Sciatic nerve (tissue), 2 donors: ENCODE data around the gene DKKL1. TPM values are rescaled to one million over a fixed set of nuclear protein-coding genes. Genes with fewer than 3 reads are reported as not detected.
A peak's percentile ranks its signal among the peaks of the same experiment; 100 is the strongest.
"Not testable (repeated sequence)": the region's sequence is repeated elsewhere in the genome, so short reads cannot be mapped to it uniquely, and the experiment has no call there.

Experiments
- ATAC-seq: fragments of 200-7000 bp; cut with Tn5 transposase; one replicate; pipeline ENCODE4 v1.9.1; 2020; ENCODE audit warnings: mild to moderate bottlenecking, moderate library complexity
- DNase-seq: peaks from one replicate; pipeline ENCODE4 v3.0.0-alpha.2; 2020; ENCODE audit warnings: low spot score
- intact Hi-C: fragments of 100-400 bp; cut with DNase I; formaldehyde crosslinking; loops from one replicate; pipeline ENCODE4 v1.14.2; 2022
- total RNA-seq: library from RNA; stranded (reverse); fragmentation: NEBNext Ultra II Directional; extraction: Animal tissue kit (Norgen Biotek cat#: 25700); gene quantifications from one replicate; pipeline ENCODE4 v1.2.1, GENCODE V29; 2021
- donor health status: DM: no; HTN: no; CAD: no.
- donor health status: DM: no; HTN: no; CAD: no.

DKKL1 gene
- total RNA-seq, 1 donor from 2014 or later, result 0.89 TPM

DNA sequence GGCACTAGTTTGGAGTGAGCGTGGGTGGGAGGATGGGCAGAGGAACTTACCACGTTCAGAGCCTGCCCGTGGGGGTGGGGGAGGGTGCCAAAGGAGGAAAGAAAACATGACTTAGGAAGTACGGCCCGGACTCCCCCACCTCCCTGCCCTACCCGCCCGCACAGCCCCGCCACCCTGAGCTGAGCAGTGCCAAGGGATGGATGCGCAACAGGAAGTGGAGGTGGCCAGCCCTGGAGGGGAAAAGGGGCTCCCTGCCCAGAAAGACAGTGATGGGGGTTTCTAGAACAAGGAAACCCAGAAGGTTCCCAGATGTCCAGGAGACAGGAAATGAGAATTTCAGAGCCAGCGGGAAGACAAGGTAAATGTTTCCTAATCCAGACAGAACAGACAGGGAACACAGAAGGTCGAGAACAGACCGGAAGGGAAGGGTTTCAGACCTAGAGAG, 7.7 kb upstream of the DKKL1 start:
- DNase-seq (no peak), ATAC-seq (peak; percentile 14)
- intact Hi-C loops, result no loop called here

DNA sequence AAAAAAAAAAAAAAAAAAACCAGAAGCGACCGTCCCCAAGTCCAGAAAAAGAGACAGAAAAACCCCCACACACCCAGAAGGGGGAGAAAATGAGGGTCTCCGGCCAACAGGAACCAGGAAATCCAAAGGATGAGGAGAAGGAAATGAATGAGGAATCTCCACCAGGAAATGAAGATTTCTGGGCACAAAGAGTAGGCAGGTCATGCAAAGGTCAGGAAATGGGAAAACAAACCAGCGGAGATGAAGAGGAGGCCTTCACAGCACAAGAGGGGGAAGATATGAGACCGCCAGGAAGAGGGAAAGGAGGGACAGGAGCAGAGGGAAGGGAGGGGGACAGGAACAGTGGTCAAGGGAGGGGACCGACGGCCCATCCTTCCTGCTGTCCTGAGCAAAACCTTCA, 7.3 kb upstream of the DKKL1 start:
- intact Hi-C loops, result no loop called here
- DNase-seq (no peak), ATAC-seq (no peak)

DNA sequence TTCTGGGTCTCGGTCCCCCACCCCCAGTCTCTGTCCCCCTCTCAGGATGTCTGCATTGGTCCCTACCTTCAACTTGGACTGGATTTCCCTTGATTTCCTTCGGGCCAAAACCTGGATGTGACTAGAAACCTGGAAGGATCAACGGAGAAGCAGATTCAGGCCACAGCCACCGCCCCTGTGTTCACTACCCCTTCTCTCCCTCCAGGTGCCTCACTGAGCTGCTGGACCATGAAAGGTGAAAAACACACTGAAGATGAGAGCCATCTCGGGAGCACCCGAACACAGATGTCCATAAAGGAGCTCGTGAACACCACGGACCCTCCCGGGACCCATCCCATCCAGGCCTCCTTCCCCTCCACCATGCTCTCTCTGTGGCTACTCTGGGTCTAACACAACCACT, 6.5 kb upstream of the DKKL1 start:
- DNase-seq (no peak), ATAC-seq (no peak)
- intact Hi-C loops, result no loop called here

DNA sequence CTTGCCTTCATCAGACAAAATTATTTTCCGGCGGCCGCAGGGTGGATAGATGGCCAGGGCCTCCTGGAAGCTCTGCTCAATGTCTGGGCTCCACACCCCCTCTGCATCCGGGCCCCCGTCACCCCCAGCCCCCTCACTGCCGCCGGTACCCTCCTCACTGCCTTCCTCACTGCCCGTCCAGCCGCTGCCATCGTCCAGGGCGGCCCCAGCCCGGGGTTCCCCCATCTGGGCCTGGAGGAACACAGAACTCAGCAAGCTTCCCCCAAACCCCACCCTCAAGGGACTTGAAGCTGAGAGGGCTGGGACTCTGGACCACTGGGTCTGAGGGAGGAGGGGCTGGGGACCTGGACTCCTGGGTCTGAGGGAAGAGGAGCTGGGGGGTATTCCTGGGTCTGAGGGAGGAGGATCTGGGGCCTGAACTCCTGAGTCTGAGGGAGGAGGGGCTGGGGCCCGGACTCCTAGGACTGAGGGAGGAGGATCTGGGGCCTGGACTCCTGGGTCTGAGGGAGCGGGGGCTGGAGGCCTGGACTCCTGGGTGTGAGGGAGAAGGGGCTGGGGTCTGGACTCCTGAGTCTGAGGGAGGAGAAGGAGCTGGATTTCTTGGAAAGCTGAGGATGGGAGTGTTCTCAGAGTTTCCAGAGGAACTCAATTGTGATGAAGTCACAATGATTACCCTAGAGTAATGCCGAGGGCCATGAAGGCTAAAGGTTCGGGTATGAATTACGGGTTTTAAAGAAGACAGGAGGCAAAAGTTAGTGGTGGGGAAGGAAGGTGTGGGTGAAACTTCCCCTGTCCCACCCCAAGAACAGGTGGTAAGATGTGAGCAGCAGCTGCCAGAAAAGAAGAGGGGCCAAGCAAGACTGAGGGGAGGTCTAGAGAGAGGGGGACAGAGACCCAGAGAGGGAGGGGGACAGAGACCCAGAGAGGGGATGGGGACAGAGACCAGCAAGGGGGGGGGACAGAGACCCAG, 3.5 kb upstream of the DKKL1 start:
- DNase-seq, result no peak
- no peak for ATAC-seq
- intact Hi-C loops, result no loop called here

DNA sequence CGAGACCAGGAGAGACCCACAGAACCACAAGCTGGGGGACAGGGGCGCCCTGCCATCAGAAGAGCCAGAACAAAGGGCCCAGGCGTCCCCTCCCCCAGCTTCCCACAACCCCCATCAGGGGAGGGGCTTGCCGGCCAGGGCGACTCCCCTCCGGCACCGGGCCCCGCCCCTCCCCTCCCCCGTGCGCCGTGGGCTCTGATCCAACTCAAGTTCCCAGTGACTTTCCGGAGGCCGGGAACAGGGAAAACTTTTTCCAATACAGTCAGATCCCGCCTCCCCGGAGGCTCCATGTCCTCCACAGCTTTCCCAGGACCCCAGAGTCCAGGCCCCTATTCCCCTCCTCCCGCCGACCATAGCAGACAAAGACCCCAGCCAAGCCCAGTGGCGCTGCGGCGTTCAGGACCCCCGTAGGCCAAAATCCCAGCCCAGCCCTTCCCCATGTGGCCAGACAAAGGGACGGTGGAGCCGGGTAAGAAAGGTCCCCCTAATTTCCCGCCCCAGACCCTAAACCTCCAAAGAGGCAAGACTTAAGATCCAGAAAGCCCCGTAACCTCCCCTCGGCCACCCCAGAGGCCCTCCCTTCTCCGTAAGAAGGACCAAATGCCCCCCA, 2.1 kb upstream of the DKKL1 start:
- intact Hi-C loops, result no loop called here
- ATAC-seq (peak; percentile 66), DNase-seq (peak; percentile 91)

DNA sequence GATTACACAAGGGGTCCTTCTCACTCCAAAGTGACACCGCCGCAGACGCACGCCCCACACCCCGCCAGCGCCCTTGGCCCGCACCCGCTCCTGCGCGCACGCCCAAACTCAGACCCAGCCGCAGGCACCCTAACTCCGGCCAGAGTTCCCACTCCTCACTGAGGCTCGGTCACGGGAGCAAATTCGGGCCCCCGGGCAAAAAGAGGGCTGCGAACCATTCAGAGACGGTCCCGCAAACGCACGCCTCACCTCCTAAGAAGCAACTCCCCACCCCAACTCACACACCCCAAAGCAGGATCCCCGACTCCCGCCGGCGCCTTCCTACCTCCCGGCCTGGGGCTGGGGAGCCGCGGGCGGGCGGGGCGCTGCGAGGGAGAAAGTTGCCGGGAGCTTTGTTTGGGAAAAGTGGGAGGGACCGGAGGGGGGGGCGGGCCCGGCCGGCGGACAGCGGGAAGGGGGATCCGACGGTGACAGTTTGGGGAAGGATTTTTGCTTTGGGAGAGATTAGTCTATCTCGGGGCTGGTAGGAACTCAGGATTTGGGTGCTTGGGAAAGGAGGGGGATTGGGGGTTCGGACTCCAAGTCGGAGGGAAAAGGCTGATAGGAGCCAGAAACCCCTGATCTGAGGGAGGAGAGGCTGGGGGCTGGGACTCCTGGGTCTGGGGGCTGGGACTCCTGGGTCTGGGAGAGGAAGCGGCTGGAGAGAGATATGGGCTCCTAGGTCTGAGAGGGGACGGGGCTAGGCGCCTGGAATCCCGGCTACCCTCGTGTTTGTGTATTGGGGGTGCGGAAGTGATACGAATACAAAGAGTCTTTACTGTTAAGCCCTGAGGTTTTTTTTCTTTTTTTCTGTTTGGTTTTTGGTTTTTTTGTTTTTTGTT, 1.4 kb upstream of the DKKL1 start, which contains the start of gene TEAD2:
TEAD2 (minus strand) TSS at position 369 of the 881 bp plus-strand sequence. CDS start 2,341 bp downstream, outside the sequence.
- ATAC-seq, result peak; percentile 72
- intact Hi-C loops, result no loop called here
- DNase-seq, result peak; percentile 90

DNA sequence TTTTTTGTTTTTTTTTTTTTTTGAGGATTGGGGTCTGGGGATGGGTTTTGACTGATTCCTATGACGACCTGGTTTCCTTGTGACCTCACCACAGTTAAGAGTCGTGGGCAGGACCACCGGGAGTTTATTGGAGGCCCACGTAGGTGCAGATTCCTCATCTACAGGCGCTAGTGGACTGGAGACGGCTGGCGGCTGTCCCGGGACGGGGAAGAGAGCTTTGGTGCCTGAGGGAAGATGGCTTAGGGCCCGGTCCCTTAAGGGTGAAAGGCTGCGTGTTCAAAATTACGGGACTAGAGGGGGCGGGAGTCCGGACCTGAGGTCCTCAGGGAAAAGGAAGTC, 779 bp upstream of the DKKL1 start:
- DNase-seq (peak; percentile 70), ATAC-seq (peak; percentile 6)
- intact Hi-C loops, result no loop called here

DNA sequence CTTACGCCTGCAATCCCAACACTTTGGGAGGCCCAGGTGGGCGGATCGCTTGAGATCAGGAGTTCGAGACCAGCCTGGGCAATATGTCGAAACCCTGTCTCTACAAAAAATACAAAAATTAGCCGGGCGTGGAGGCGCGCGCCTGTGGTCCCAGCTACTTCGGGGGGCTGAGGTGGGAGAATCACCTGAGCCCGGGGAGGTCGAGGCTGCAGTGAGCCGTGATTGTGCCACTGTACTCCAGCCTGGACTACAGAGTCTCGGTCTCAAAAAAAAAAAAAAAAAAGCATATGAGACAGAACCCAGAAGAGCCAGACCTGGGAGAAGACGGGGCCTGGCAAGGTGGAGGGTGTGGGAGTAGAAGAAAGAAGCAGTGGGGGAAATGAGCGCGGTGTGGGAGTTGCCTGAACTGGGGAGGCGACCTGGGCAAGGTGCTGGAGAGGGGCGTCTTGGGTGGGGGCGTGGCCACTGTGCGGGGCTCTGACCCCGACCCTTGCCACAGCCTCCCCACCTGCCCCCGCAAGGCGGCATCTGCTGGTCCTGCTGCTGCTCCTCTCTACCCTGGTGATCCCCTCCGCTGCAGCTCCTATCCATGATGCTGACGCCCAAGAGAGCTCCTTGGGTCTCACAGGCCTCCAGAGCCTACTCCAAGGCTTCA, 533 bp downstream of the DKKL1 start:
- intact Hi-C loops, result no loop called here
- DNase-seq (peak; percentile 63), ATAC-seq (no peak)

DNA sequence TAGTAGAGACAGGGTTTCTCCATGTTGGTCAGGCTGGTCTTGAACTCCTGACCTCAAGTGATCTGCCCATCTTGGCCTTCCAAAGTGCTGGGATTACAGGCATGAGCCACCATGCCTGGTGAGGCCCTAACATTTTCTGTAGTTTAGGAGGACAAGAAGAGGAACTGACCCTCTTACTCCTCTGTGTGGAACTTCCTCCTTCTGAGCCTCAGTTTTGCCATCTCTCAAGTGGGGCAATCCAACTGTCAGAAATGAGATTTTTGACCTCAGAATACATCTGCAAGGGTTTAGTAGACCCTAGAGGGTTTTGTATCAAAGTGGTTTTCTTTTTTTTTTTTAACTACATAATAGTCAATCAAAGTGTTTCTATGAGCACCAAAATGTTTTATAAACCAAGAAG, 2.4 kb downstream of the DKKL1 start:
- no peak for DNase-seq
- intact Hi-C loops, result no loop called here
- no peak for ATAC-seq

DNA sequence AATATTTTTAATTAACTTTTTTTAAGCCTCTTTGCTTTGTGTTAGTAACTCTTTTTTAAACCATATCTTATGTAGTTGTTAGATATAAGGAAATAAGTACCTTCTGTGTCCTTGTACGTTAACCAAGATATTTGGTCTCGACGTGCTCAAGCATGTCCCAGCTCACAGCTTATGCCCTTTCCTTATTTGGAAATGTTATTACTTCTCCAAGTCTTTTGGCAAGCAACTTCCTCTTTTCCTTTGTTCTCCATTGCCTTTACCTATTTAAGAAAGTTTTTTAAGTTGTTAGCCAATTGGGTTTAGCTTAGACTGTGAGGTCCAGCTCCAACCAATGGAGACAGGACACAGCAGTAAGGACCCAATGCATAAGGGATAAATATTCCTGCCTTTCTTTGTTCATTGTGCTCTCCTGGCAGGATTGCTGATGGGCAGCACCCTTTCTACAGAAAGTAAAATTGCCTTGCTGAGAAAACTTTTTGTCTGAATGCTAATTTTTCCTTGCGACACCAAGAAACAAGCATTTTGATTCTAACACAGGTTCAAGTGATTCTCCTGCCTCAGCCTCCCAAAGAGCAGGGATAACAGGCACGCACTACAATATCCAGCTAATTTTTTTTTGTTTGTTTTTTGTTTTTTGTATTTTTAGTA, 5.2 kb downstream of the DKKL1 start:
- DNase-seq, result no peak
- intact Hi-C loops, result no loop called here
- ATAC-seq, result no peak

DNA sequence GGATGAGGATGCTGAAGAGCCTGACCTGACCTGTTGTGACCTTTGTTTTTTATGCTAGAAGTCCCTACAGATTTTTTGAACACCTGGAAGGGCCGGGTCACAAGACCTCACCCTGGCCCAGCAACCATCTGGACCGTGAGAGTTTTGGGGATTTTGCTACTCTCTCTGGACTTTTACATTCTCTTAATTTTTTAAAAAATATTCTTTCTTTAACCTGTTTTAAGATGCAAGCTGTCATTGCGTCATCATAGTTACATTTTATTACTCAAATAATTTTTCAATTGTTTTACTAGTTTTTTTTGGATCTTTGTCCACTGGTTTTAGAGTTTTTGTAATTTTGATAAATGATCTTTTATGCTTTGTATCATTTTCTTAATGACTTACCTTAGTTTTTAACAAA, 7.5 kb downstream of the DKKL1 start:
- intact Hi-C loops, result no loop called here
- ATAC-seq (no peak), DNase-seq (no peak)

DNA sequence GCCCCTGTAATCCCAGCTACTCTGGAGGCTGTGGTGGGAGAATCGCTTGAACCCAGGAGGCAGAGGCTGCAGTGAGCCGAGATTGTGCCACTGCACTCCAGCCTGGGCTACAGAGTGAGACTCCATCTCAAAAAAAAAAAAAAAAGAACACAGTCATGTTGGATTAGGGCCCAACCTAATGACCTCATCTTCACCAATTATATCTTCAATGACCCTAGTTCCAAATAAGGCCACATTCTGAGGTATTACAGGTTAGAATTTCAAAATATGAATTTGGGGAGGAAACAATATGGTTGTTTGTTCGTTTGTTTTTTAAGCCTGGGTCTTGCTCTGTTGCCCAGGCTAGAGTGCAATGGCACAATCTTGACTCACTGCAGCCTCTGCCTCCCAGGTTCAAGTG, 9.5 kb downstream of the DKKL1 start:
- intact Hi-C loops, DNase-seq, ATAC-seq: not testable (repeated sequence)

DNA sequence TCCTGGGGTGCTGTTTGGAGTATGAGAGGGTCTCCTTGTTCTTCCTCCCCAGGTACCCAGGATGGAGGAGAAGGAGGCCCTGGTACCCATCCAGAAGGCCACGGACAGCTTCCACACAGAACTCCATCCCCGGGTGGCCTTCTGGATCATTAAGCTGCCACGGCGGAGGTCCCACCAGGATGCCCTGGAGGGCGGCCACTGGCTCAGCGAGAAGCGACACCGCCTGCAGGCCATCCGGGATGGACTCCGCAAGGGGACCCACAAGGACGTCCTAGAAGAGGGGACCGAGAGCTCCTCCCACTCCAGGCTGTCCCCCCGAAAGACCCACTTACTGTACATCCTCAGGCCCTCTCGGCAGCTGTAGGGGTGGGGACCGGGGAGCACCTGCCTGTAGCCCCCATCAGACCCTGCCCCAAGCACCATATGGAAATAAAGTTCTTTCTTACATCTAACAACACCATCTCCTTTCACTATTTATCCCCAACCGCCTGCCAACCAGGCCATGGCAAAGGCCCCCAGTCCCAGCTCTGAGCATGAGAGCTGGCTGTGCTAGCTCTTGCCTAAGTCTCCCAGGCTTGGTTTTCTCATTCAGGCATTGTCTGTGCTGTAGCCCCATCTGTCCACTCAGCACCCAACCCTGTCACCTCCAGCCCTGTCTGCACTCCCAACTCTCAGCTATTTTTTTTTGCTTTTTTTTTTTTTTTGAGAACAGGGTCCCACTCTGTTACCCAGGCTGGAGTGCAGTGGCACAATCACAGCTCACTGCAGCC, 11.2 kb downstream of the DKKL1 start:
- intact Hi-C loops, result no loop called here
- ATAC-seq (no peak), DNase-seq (no peak)

DNA sequence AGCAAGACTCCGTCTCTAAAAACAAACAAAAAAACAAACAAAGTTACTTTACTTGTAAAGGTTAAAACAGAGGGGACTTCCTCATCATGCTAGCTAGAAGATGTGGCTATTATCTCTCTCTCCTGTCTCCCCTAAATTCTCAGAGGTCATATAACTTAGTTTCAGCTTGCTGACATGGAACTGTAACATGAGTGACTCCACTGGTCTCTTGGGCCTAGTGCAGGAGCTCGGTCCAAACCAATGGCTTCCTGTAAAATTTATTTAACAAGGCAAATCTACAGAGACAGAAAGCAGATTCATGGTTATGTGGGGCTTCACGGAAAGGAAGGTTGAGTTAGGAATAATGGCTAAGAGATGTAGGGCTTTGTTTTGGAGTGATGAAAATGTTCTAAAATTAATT, 14.8 kb downstream of the DKKL1 start:
- DNase-seq, result no peak
- intact Hi-C loops, result no loop called here

DNA sequence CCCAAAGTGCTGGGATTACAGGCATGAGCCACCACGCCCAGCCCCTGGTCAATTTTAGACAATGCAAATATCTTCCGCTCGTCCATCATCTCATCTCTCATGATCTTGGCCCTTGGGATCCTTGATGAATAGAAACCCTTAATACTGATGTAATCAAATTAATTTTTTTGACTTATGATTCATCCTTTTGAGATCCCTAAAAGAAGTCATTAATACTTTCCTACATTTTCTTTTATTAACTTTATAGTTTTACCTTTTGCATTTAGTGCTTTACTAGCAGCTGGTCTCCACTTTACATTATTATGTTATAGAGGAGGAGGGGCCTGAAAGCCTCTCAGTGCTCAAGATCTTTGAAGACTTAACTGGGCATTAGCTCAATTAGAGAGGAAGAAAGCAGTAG, 16.7 kb downstream of the DKKL1 start:
- no peak for ATAC-seq
- DNase-seq, result no peak
- intact Hi-C loops, result no loop called here

More for the DNA sequence above, 14.8 kb downstream of the DKKL1 start:
- ATAC-seq, result no peak

DNA sequence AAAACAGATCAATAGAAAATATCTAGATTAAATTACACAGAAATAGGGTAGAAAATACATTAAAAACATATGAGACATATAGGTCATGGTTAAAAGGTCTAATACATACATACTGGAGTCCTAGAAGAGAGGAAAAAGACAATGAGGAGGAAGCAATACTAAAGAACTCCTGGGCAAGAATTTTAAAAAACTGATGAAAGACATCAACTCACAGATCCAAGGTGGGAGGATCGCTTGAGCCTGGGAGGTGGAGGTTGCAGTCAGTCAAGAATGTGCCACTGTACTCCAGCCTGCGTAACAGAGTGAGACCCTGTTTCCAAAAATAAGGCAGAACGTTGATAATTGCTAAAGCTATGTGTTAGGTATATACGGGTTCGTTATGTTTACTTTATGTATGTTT, 19.0 kb downstream of the DKKL1 start:
- intact Hi-C loops, result no loop called here
- ATAC-seq, result no peak
- DNase-seq, result no peak

DNA sequence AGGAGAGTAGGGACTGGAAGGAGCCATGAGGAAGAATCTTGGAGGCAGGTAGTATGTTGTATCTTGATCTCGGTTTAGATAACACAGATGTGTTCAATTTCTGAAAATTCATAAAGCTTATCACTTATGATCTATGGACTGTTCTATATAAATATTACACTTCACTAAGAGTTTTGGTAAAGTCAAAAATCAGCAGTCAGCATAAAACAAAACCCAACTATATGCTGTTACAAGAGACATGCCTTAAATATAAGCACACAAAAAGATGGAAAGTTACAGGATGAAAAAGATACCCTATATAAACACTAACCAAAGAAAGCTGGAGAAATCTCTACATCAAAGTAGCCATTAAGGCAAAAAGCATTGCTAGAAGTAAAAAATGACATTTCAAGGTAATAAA, 19.9 kb downstream of the DKKL1 start:
- intact Hi-C loops, result no loop called here
- ATAC-seq, result no peak

DNA sequence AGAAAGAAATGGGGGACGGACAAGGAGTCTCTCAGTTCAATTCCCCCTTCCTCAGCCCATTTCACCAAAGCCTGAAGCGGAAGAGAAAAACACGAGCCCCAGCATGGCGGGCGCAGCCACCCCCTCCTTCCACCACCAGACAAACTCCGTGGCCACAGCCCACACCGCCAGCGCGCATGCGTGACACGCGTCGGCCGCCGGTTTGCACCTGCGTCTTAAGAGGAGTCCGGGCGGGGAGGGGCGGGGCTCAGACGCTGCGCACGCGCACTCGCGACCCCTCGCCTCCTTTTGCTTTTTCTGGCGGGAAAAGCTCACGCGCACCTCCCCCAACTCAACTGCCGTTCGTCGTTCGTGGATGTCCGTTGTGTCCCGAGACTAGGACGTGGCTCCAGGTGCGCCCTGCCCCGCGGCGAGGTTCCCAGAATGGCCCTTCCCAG, 24.3 kb downstream of the DKKL1 start, which contains the start of gene KASH5:
KASH5 (plus strand) TSS at position 314 of the 437 bp plus-strand sequence. CDS start 2,635 bp downstream, outside the sequence.
- intact Hi-C loops, result no loop called here
- DNase-seq (peak; percentile 87), ATAC-seq (peak; percentile 85)

More for the DNA sequence above, 19.9 kb downstream of the DKKL1 start:
- DNase-seq, result no peak
